Measurements from ENCODE around the gene ASCC3.

Gene ASCC3

DNA sequence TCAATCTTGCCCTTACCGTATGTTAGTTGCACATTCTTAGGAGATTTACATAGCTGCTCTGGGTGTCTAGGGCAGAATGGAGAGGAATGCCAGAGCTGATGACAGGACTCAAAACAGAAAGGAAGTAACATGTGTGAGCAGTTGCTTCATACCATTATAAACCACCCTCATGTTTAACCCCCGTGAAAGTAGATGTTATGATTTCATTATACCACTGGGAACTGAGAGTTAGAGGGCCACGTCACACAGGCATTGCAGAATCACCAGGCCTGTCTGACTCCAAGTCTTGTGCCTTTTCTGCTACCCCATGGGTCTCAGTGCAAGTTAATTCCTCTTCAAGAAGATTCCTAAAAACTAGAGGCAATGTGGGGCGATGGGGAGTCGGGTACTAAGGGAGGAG lies 392.9 kb downstream of the ASCC3 start:
- DNase-seq, result no peak

DNA sequence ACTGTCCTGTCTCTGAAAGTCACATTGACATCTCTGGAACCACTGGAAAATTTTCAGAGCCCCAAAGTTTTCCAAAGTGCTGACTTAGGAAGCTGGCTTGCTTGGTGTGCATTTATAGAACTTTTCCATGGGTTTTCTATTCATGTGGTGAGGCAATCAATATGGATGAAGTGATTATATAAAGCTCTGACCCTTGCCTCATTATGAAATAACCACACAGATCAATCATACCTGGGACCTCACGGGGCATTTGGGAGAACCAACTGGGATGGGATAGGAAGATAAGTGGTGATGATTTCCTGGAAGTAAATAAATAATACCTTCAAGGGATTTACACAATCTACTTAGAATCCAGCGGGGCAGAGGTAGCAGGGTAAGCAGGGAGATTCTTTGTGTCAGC lies 393.5 kb downstream of the ASCC3 start:
- no peak for DNase-seq

DNA sequence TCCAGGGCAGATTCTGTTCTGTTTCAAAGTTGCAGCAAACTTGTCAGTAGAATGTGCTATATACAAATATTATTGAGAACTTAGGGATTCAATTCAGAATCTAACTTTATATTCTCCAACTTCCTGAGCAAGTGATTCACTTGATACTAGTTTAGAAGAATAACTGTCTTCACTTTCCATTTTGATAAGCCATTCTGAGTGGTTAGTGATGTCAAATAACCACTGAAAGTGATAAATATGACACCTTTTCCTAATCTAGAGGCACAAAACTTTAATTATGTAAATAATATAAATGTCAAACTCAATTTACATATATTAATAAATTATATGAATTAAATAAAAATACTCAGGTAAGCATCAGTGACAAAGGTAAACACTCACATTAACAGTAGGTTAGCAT lies 395.9 kb downstream of the ASCC3 start:
- no peak for DNase-seq

DNA sequence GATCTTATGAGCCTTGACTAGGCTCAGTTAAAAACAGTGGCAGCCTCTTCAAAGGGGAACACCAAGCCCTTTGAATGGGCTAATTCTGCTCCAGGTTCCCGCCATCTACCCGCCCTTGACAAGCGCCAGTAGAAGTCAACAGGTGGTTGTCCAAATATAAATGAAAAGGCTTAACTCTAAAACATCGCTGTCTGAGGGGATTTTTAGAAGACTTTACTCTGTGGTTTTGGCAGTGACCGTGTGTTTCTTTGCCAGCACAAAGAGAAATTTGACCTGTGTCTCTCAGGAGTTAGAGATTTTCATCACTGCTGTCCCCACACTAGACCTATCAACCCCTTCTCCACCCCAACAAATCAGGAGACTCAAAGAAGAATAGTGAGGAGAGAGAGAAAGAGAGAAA lies 396.7 kb downstream of the ASCC3 start:
- no peak for DNase-seq

DNA sequence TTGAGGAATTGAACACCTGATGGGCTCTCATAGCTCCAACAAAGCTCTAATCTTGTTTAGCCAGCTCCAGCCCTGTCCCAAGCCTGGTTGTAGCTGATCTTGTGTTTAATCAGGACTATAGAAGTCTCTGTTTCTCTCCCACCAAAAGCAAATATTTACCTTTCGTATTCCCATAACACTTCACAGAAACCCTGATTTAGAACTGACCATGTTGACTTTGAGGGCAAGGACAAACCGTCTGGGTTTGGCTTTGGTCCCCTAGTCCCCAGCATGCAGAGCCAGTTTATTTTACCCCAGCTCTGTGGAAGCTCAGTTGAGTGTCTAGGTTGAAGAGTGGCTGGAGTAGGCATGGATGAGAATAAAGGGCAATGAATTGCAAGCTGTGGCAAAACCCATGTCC lies 398.4 kb downstream of the ASCC3 start:
- DNase-seq, result no peak

- no peak for DNase-seq
Observed at GRCh38 chr6:100479179-100480035, 401.7 kb downstream of the ASCC3 start.

- no peak for DNase-seq
Observed at GRCh38 chr6:100475554-100476320, 405.4 kb downstream of the ASCC3 start.

GRCh38 chr6:100473182-100473581 lies 407.9 kb downstream of the ASCC3 start:
- DNase-seq, result no peak

DNA sequence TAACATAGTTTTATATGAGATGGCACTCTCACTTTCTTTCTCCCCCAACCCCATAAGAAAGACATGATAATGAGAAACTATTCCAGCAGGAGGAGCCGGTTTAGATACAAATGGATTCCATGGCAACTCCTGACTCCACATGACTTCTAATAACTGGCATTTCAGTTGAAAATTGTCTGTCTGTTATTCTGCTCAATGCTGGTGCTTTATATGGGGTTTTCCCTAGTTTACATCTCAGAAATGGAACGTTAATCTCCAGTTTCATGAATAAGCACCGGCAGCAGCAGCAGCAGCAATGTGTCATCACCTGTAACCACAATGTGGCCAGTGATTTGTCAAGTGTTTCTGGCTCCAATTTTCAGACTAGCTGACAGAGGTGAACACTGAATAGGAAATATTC lies 408.5 kb downstream of the ASCC3 start:
- no peak for DNase-seq

- no peak for DNase-seq
Observed at GRCh38 chr6:100470422-100471120, 410.6 kb downstream of the ASCC3 start.

DNA sequence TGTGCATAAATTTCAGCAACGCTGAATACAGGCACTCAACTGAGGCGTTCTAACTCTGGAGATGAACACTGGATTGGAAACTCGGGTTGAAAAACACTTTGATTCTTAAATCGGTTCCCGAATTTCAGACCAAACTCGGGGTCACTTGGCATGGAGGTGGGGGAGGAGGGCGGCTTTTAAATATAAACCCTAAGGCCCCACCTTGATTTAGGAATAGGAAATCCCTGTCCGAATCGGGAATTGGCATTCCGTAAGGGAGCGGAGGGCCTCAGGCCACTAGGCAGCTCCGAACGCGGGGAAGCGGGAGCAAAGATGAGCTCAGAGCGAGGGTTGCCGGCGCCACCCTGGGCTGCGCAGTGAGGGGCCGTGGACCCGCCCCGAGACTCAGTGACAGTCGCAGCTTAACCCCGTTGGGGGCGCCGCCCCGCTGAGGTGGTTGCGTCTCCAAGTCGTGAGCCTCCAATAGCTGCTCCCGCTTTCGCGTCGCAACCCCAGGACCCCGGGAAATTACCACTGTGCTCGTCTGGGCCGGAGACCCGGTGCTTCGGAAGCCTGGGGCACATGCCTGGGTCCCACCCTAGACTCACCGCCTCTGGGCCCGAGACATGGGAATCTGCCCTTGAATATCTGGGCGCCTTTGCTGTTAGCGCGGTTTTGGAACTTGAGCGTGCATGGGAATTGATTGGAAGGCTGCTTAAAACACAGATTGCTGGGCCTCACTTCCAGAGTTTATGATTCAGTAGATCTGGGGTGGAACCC lies 411.8 kb downstream of the ASCC3 start:
- no peak for DNase-seq

DNA sequence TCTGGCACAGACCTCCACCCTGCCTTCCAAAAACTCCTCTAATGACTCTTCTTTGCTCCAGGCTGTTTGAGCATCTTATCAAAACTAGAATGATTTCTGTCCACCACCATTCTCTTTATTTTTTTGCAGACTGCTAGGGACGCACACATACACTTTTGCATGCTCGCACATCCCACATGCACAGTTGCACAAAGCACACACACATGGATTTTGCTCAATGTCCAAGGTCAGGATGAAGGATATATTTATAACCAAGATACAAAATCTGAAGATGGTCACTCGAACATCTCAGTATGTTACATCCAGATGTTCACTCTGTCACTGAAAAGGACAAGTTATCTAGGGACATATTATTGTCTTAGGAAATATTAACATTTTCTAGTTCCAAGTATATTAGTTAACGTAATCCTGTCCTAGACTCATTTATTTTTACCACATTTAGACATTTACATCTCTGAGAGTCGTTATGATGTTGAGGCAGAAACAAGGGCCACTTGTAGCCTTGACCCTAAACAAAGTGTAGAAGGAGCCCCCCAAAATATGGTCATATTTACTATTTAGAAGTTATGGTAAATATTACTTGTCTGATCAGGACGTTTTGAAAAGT lies 413.0 kb downstream of the ASCC3 start:
- no peak for DNase-seq

GRCh38 chr6:100467129-100468015 lies 413.8 kb downstream of the ASCC3 start:
- no peak for DNase-seq

DNA sequence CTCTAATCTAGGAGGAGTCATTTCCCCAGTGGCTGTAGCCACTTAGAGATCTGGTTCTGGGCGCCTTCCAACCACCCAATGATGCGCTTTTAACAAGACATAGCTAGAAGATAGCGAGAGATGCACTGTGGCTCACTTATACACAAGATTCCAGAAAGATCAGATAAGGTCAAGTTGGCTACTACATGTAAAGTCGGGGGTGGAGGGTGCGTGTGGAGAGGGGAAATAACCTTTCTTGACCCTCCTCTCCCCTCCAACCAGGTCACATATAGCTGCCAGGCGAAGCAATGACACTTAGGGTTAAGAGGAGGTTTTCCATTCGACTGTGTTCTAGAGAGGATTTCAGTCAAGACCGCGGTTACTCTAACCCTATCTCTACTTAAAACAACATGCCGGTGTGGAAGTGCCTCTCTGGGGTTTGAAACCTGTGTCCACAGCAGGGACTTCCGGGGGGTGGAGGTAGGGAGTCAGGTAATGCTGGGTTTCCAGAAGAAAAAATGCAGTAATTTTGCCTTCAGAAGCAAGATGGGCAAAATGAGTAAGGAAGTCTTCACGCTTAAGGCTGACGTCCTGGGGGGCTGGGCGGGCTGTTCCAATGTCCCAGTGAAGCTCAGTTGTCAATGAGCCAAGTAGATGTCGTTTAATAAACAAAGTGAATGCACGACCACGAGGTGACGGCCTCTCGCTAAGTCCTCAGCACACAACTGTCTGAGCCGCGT lies 414.6 kb downstream of the ASCC3 start:
- DNase-seq, result no peak

GRCh38 chr6:100465701-100466409 lies 415.3 kb downstream of the ASCC3 start:
- no peak for DNase-seq

DNA sequence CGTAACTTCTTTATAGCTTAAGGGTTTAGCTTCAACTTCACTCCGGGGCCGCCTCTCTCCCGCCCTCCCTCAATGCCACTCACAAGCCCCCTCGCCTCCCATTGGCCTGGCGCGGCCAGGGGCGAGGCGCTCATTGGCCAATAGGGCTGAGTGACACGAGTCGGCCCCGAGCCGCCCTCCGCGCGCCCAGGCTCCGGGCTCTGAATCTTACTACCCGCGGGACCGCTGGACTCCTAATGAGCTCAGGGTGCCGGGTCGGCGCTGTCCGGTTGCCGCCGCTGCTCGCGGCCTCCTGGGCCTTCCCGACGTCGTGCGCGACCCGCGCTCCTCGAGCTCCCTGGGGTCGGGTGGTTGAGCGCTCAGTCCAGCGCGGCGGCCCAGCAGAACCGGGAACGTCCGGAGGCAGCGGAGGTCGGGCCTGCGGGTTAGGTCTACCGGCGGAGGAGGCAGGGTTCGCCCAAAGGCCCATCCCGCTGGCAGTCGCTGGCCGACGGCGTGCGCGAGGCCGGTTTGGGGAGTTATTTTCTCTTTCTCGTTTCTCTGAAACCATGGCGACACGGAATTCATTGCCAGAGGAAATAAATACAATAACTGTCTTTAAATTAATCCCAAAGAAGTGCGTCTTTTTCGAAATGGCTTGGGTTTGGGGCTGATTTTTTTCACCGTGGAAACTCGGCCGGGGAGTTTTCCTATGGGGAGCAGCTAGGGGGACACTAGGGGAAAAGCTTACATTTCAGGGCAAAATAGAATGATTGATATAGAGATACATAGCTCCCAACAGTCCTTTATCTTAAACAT lies 416.0 kb downstream of the ASCC3 start, which contains the start of gene SIM1:
SIM1 (minus strand) TSS at position 19 of the 798 bp plus-strand sequence. CDS start 1,453 bp downstream, outside the sequence.
- no peak for DNase-seq

DNA sequence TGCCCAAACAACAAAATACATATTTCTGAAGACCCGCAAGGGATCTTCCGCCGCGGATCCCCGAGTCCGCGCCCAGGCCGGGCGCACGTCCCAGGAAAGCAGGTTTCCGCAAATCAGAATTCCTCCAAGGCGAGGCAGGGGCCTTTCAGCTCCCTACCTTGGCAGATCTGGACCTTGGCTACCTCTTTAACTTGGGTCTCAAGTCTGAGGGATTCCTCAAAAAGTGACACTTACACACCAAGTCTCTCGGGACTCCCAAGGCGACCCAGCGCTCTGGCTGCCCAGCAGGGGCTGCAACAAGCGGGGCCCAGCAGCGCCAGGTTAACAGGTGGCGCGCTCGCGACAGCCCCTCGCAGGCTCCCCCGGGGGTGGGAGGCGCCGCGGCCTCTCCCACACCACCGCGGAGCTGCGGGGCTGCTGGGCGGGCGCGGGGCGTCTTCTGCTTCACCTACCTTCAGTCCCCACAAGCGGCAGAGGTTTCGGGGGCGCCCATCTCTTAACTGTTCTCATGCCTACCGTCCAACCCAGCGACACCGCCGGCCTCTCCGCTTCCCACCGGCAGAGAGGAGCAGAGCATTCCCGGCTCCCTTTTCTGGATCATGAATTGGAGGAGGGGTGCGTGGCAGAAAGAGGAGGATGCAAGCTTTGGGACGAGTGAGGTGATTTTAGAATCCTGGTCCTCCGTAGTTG lies 416.8 kb downstream of the ASCC3 start:
- no peak for DNase-seq

- no peak for DNase-seq
Observed at GRCh38 chr6:100463630-100464161, 417.4 kb downstream of the ASCC3 start.

Data from cerebellar nuclear complex (tissue), 1 donor.